ENCODE data around the gene CACNA2D3.

GRCh38 chr3:54862526-54862925 lies 740.2 kb downstream of the CACNA2D3 start:
- TF ChIP-seq, protein P1, sequence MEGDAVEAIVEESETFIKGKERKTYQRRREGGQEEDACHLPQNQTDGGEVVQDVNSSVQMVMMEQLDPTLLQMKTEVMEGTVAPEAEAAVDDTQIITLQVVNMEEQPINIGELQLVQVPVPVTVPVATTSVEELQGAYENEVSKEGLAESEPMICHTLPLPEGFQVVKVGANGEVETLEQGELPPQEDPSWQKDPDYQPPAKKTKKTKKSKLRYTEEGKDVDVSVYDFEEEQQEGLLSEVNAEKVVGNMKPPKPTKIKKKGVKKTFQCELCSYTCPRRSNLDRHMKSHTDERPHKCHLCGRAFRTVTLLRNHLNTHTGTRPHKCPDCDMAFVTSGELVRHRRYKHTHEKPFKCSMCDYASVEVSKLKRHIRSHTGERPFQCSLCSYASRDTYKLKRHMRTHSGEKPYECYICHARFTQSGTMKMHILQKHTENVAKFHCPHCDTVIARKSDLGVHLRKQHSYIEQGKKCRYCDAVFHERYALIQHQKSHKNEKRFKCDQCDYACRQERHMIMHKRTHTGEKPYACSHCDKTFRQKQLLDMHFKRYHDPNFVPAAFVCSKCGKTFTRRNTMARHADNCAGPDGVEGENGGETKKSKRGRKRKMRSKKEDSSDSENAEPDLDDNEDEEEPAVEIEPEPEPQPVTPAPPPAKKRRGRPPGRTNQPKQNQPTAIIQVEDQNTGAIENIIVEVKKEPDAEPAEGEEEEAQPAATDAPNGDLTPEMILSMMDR (conservative IDR thresholded peaks at IDR 0.05; ENCODE audit: low read length): no peak
- TF ChIP-seq EZH2phosphoT487 (IDR thresholded peaks at IDR 0.05; ENCODE audit: borderline replicate concordance, low read depth, low read length): no peak
